ENCODE data around the gene BARX2.

Gene BARX2

GRCh38 chr11:129427376-129427775 is 51.7 kb downstream of the BARX2 start:
- DNase-seq (ENCODE audit: low read depth) = no peak
- no peak overlapping the region for H3K4me3 ChIP-seq (ENCODE audit: low read depth, low read length)

- no peak for DNase-seq (ENCODE audit: low read depth)
- no peak overlapping the region for H3K4me3 ChIP-seq (ENCODE audit: low read depth, low read length)
Observed at GRCh38 chr11:129427816-129428406, 52.3 kb downstream of the BARX2 start.

- DNase-seq (ENCODE audit: low read depth) = no peak
- no peak overlapping the region for H3K4me3 ChIP-seq (ENCODE audit: low read depth, low read length)
Observed at GRCh38 chr11:129428557-129428956, 52.9 kb downstream of the BARX2 start.

- no peak overlapping the region for H3K4me3 ChIP-seq (ENCODE audit: low read depth, low read length)
- no peak for DNase-seq (ENCODE audit: low read depth)
Observed at GRCh38 chr11:129434641-129435498, 59.2 kb downstream of the BARX2 start.

GRCh38 chr11:129435499-129436245 is 60.0 kb downstream of the BARX2 start:
- no peak overlapping the region for H3K4me3 ChIP-seq (ENCODE audit: low read depth, low read length)
- DNase-seq (ENCODE audit: low read depth) = no peak

GRCh38 chr11:129436573-129436972 is 60.9 kb downstream of the BARX2 start:
- DNase-seq (ENCODE audit: low read depth) = no peak
- H3K4me3 ChIP-seq (ENCODE audit: low read depth, low read length) = no peak overlapping the region

- no peak overlapping the region for H3K4me3 ChIP-seq (ENCODE audit: low read depth, low read length)
- DNase-seq (ENCODE audit: low read depth) = no peak
Observed at GRCh38 chr11:129440028-129440713, 64.5 kb downstream of the BARX2 start.

- no peak for DNase-seq (ENCODE audit: low read depth)
Observed at GRCh38 chr11:129442171-129442570, 66.5 kb downstream of the BARX2 start.

GRCh38 chr11:129443276-129443675 is 67.6 kb downstream of the BARX2 start:
- no peak for DNase-seq (ENCODE audit: low read depth)
- no peak overlapping the region for H3K4me3 ChIP-seq (ENCODE audit: low read depth, low read length)

More at GRCh38 chr11:129442171-129442570, 66.5 kb downstream of the BARX2 start:
- H3K4me3 ChIP-seq (ENCODE audit: low read depth, low read length) = no peak overlapping the region

GRCh38 chr11:129444274-129444673 is 68.6 kb downstream of the BARX2 start:
- no peak for DNase-seq (ENCODE audit: low read depth)

GRCh38 chr11:129445226-129445625 is 69.6 kb downstream of the BARX2 start:
- no peak overlapping the region for H3K4me3 ChIP-seq (ENCODE audit: low read depth, low read length)
- DNase-seq (ENCODE audit: low read depth) = no peak

More at GRCh38 chr11:129444274-129444673, 68.6 kb downstream of the BARX2 start:
- no peak overlapping the region for H3K4me3 ChIP-seq (ENCODE audit: low read depth, low read length)

- H3K4me3 ChIP-seq (ENCODE audit: low read depth, low read length) = no peak overlapping the region
- DNase-seq (ENCODE audit: low read depth) = no peak
Observed at GRCh38 chr11:129446572-129446971, 70.9 kb downstream of the BARX2 start.

GRCh38 chr11:129447654-129448239 is 72.1 kb downstream of the BARX2 start:
- H3K4me3 ChIP-seq (ENCODE audit: low read depth, low read length) = no peak overlapping the region
- no peak for DNase-seq (ENCODE audit: low read depth)

GRCh38 chr11:129451524-129451923 is 75.9 kb downstream of the BARX2 start:
- no peak overlapping the region for H3K4me3 ChIP-seq (ENCODE audit: low read depth, low read length)
- DNase-seq (ENCODE audit: low read depth) = no peak

GRCh38 chr11:129453293-129453721 is 77.7 kb downstream of the BARX2 start:
- no peak for DNase-seq (ENCODE audit: low read depth)

GRCh38 chr11:129455101-129455500 is 79.5 kb downstream of the BARX2 start:
- no peak overlapping the region for H3K4me3 ChIP-seq (ENCODE audit: low read depth, low read length)
- no peak for DNase-seq (ENCODE audit: low read depth)

More at GRCh38 chr11:129453293-129453721, 77.7 kb downstream of the BARX2 start:
- no peak overlapping the region for H3K4me3 ChIP-seq (ENCODE audit: low read depth, low read length)

- DNase-seq (ENCODE audit: low read depth) = no peak
Observed at GRCh38 chr11:129455756-129456655, 80.4 kb downstream of the BARX2 start.

GRCh38 chr11:129457321-129457720 is 81.7 kb downstream of the BARX2 start:
- no peak for DNase-seq (ENCODE audit: low read depth)
- H3K4me3 ChIP-seq (ENCODE audit: low read depth, low read length) = no peak overlapping the region

More at GRCh38 chr11:129455756-129456655, 80.4 kb downstream of the BARX2 start:
- no peak overlapping the region for H3K4me3 ChIP-seq (ENCODE audit: low read depth, low read length)

Data from skeletal muscle cell (primary cell).